HUES64 (cell line): ENCODE results near the gene TBX21.
A peak's percentile ranks its signal among the peaks of the same experiment; 100 is the strongest.

Experiments
- H3K27ac ChIP-seq: 2 replicates; pipeline ENCODE4 v1.7.0; 2013; ENCODE audit warnings: low read depth, low read length, inconsistent platforms
- H3K27me3 ChIP-seq: 2 replicates; pipeline ENCODE4 v1.6.1; 2013; ENCODE audit warnings: mild to moderate bottlenecking, low read length; ENCODE audit not compliant: insufficient read depth
- H3K36me3 ChIP-seq: 2 replicates; pipeline ENCODE4 v1.6.1; 2013; ENCODE audit warnings: mild to moderate bottlenecking, low read length; ENCODE audit not compliant: insufficient read depth
- H3K4me1 ChIP-seq: 2 replicates; pipeline ENCODE4 v1.6.1; 2013; ENCODE audit warnings: mild to moderate bottlenecking, low read length, moderate library complexity; ENCODE audit not compliant: insufficient read depth
- H3K4me3 ChIP-seq: 2 replicates; pipeline ENCODE4 v1.5.1; 2013; ENCODE audit warnings: mild to moderate bottlenecking, low read length, moderate library complexity
- H3K9ac ChIP-seq: 2 replicates; pipeline ENCODE4 v1.6.1; 2013; ENCODE audit warnings: mild to moderate bottlenecking, low read depth, low read length
- H3K9me3 ChIP-seq: 2 replicates; pipeline ENCODE4 v1.6.1; 2013; ENCODE audit warnings: low read depth, low read length; ENCODE audit not compliant: insufficient read depth
- WGBS: fragments of 150-250, 120-280 bp; methylation state at CpG from one replicate; pipeline ENCODE4 v1.1.7; 2013; ENCODE audit warnings: missing lambda C conversion rate; 5-methylcytosine and 5-hydroxymethylcytosine counted together

The TBX21 gene

GRCh38 chr17:47700471-47701449 lies 32.3 kb upstream of the TBX21 start:
- no peak overlapping the region for H3K4me3 ChIP-seq
- H3K36me3 ChIP-seq = peaks cover 4% of the 10 kb centered on the region; the same call in 1 of the 2 replicates
- WGBS = 93% methylated on average over 12 of the region's 13 CpGs
- H3K4me1 ChIP-seq = 0 out of 2 replicates have a peak, but pooled peaks cover 8% of the 10 kb centered on the region
- H3K27me3 ChIP-seq = no peaks in the 10 kb centered on the region; the same call in 1 of the 2 replicates
- H3K9ac ChIP-seq = no peak overlapping the region
- no peaks in the 10 kb centered on the region for H3K9me3 ChIP-seq
- H3K27ac ChIP-seq = no peak overlapping the region

- H3K36me3 ChIP-seq = peaks cover 4% of the 10 kb centered on the region; the same call in 1 of the 2 replicates
- H3K27ac ChIP-seq = no peak overlapping the region
- no peak overlapping the region for H3K9ac ChIP-seq
- no peaks in the 10 kb centered on the region for H3K27me3 ChIP-seq
- no peak overlapping the region for H3K4me3 ChIP-seq
- WGBS = 84% methylated on average over 4 of the region's 4 CpGs
- H3K9me3 ChIP-seq = no peaks in the 10 kb centered on the region
- 0 out of 2 replicates have a peak, but pooled peaks cover 8% of the 10 kb centered on the region for H3K4me1 ChIP-seq
Measured at GRCh38 chr17:47701608-47702007, 31.4 kb upstream of the TBX21 start.

- no peak overlapping the region for H3K9ac ChIP-seq
- H3K4me1 ChIP-seq = 0 out of 2 replicates have a peak, but pooled peaks cover 8% of the 10 kb centered on the region
- H3K9me3 ChIP-seq = no peaks in the 10 kb centered on the region
- peaks cover 7% of the 10 kb centered on the region for H3K27me3 ChIP-seq
- no peak overlapping the region for H3K27ac ChIP-seq
- H3K4me3 ChIP-seq = no peak overlapping the region
- WGBS = 88% methylated on average over 11 of the region's 12 CpGs
- peaks cover 4% of the 10 kb centered on the region; the same call in 1 of the 2 replicates for H3K36me3 ChIP-seq
Measured at GRCh38 chr17:47702391-47702995, 30.5 kb upstream of the TBX21 start.

DNA sequence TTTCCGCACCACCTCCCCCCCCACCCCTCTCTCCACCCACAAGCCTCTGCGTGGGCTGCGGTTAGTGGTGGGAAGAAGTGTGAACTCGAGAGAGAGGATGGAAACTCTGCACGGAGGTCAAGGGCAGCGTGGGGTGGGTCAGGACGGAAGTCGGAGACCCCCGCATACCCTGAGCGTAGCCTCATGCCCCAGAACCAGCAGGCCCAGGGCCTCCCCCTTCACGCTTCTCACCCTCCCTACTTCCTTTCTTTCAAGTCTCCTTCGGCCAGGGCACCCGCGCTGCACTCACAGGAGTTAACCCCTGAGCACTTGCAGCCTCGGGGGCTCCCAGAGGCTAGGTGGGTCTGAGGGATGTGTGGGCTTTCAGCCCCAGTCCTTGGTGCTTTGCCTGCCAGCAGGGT lies 29.8 kb upstream of the TBX21 start:
- WGBS = 88% methylated on average over 15 of the region's 15 CpGs
- H3K4me1 ChIP-seq = 0 out of 2 replicates have a peak, but pooled peaks cover 8% of the 10 kb centered on the region
- no peak overlapping the region for H3K9ac ChIP-seq
- H3K27ac ChIP-seq = no peak overlapping the region
- H3K36me3 ChIP-seq = peaks cover 4% of the 10 kb centered on the region; the same call in 1 of the 2 replicates
- no peaks in the 10 kb centered on the region for H3K9me3 ChIP-seq
- H3K4me3 ChIP-seq = no peak overlapping the region
- H3K27me3 ChIP-seq = peaks cover 14% of the 10 kb centered on the region

DNA sequence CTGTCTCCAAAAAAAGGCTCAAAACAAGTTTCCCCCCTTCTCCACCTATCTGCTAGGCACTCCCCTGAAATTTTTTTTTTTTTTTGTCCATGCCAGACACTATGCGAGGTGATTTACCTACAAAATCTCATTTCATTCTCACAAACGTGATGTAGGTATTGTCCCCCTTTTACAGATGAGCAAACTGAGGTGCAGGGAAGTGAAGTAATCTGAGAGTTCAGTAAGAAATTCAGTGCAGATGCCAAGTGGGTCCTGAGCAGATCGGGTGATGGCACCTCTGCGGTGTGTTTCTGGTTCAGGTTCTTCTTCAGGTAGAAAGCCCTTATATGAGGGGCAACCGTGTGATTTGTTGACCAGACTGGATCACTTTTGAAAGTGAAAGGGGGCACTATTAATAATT lies 29.4 kb upstream of the TBX21 start:
- H3K36me3 ChIP-seq = peaks cover 4% of the 10 kb centered on the region; the same call in 1 of the 2 replicates
- H3K4me3 ChIP-seq = no peak overlapping the region
- no peak overlapping the region for H3K27ac ChIP-seq
- 91% methylated on average over 5 of the region's 5 CpGs for WGBS
- 0 out of 2 replicates have a peak, but pooled peaks cover 8% of the 10 kb centered on the region for H3K4me1 ChIP-seq
- peaks cover 17% of the 10 kb centered on the region for H3K27me3 ChIP-seq
- no peaks in the 10 kb centered on the region for H3K9me3 ChIP-seq
- no peak overlapping the region for H3K9ac ChIP-seq

- no peak overlapping the region for H3K27ac ChIP-seq
- no peak overlapping the region; the same call in 1 of the 2 replicates for H3K9ac ChIP-seq
- H3K4me1 ChIP-seq = 0 out of 2 replicates have a peak, but pooled peaks cover 6% of the 10 kb centered on the region
- peaks cover 4% of the 10 kb centered on the region; the same call in 1 of the 2 replicates for H3K36me3 ChIP-seq
- 88% methylated on average over 14 of the region's 14 CpGs for WGBS
- H3K4me3 ChIP-seq = no peak overlapping the region
- H3K27me3 ChIP-seq = peaks cover 20% of the 10 kb centered on the region
- no peaks in the 10 kb centered on the region for H3K9me3 ChIP-seq
Measured at GRCh38 chr17:47704116-47704515, 28.9 kb upstream of the TBX21 start.

- Histone ChIP-seq H3K9ac (no peak overlapping the region), H3K9me3 (no peaks in the 10 kb centered on the region), H3K27me3 (peaks cover 26% of the 10 kb centered on the region), H3K4me1 (0 out of 2 replicates have a peak, but pooled peaks cover 5% of the 10 kb centered on the region), H3K36me3 (peaks cover 4% of the 10 kb centered on the region; the same call in 1 of the 2 replicates), H3K4me3 (no peak overlapping the region), H3K27ac (no peak overlapping the region)
- 83% methylated on average over 6 of the region's 6 CpGs for WGBS
Measured at GRCh38 chr17:47704736-47705135, 28.3 kb upstream of the TBX21 start.

DNA sequence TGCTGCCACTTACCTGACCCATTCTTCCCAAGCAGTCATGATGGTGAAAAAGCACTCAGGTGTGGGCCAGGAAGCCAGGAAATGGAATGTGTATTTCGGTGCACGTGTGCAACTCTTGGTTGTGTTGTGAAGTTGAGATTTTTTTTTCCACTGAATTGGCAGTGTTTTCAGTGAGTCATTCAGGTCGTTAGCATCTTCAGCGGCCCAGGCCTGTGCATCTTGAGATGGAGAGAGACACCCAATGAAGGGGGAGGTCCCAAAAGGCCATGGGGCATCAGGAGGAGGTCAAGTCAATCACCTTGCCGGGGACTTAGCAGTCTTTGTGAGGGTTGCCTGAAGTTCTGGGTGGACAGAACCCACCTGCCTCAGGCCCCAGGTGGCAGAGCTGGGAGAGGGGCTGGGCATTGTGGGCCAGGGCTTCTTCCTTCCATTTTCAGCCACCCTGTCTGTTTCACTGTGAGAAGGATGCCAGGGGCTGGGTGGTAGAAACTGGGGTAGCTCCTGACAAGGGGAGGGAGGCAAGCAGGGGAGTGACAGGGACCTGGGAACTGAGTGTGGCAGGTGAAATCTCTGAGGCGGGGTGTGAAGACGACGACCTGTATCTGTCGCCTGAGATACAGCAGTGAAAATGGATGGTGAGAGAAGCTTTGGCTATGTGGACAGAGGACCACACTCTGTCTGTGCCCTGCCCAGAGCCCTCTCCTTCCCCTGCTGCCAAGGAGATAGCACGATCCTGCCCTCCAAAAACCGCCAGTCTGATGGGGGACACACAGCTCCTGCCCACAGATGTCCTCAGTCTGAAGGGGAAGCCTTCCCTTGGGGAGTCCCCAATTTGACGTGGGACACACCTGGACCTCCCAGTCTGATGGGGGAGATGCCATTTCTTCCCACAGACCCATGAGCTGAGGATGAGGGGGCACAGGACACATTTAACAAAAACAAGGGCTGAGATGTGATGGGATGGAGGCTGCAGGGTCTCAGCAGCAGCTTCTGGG lies 27.2 kb upstream of the TBX21 start:
- H3K27ac ChIP-seq = no peak overlapping the region
- WGBS = 78% methylated on average over 12 of the region's 12 CpGs
- H3K4me3 ChIP-seq = no peak overlapping the region
- no peaks in the 10 kb centered on the region for H3K36me3 ChIP-seq
- H3K9me3 ChIP-seq = no peaks in the 10 kb centered on the region
- peaks cover 29% of the 10 kb centered on the region for H3K27me3 ChIP-seq
- no peak overlapping the region for H3K9ac ChIP-seq
- H3K4me1 ChIP-seq = 0 out of 2 replicates have a peak, but pooled peaks cover 5% of the 10 kb centered on the region

DNA sequence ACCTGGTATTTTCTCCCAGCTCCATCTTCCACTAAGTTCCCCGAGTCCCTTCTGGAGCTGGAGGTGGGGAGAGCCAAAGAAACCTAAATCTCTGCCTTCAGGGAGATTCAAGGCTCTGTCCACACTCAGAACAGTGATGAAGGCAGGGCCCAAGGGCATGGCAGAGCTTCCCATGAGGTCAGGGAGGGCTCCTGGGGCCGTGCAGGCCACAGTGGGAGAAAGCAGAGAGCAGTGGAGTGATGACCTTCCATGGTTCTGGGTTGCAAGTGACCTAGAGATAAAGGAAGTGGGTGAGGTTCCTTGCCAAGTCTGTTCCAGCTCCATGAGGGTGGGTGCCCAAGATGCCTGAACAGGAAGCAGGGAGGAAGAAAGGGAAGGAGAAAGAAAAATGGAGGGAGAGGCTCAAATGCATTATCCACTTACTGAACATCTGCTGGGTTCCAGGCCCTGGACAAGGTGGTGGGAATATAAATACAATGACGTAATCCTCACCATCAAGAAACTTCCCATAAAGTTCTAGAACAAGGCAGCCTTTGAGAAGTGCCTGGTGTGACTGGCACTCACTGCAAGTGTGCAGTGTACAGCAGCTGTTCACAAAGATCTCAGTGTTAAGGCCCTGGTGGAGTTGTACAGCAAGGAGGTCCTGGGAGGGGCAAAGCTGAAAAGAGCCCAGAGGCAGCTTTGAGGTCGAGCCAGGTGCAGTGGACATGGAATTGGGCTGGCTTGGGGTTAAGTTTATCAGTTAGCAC lies 25.8 kb upstream of the TBX21 start:
- Histone ChIP-seq H3K27me3 (peaks cover 32% of the 10 kb centered on the region), H3K27ac (no peak overlapping the region), H3K4me3 (no peak overlapping the region), H3K9me3 (no peaks in the 10 kb centered on the region), H3K36me3 (no peaks in the 10 kb centered on the region), H3K4me1 (0 out of 2 replicates have a peak, but pooled peaks cover under 1% of the 10 kb centered on the region), H3K9ac (no peak overlapping the region)
- WGBS = 86% methylated on average over 4 of the region's 4 CpGs

DNA sequence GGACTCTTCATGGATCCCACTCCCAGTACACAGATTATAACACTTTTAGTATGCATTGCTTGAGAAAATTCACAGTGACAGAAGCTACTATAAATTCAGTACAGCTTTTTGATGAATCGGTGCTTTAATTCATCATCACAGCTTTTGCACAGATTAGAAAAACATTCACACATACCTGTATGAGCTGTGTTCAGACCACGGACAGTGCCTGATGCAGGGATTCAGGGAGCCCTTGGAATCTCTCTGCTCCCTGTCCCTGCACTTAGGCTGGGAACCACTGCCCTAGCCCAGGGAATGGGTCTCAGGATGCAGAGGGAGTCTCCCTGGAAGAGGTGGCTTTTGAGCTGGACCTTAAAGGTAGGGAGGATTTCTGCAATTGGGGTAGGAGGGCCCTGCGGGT lies 25.2 kb upstream of the TBX21 start:
- H3K9me3 ChIP-seq = no peaks in the 10 kb centered on the region
- H3K27ac ChIP-seq = no peak overlapping the region
- H3K36me3 ChIP-seq = no peaks in the 10 kb centered on the region
- peaks cover 34% of the 10 kb centered on the region for H3K27me3 ChIP-seq
- no peak overlapping the region for H3K9ac ChIP-seq
- peak overlapping the region; percentile 45; the same call in 1 of the 2 replicates for H3K4me3 ChIP-seq
- 64% methylated on average over 3 of the region's 3 CpGs for WGBS
- H3K4me1 ChIP-seq = no peaks in the 10 kb centered on the region
